HL-60/S4 (cell line): ENCODE measurements around the gene RNF208.

Experiments
- in situ Hi-C: fragments of 300-500 bp; cut with MboI; formaldehyde crosslinking; loops from 2 replicates; pipeline ENCODE4 v1.14.3; 2022; ENCODE audit warnings: low sequenced_read_pairs

Gene RNF208

DNA sequence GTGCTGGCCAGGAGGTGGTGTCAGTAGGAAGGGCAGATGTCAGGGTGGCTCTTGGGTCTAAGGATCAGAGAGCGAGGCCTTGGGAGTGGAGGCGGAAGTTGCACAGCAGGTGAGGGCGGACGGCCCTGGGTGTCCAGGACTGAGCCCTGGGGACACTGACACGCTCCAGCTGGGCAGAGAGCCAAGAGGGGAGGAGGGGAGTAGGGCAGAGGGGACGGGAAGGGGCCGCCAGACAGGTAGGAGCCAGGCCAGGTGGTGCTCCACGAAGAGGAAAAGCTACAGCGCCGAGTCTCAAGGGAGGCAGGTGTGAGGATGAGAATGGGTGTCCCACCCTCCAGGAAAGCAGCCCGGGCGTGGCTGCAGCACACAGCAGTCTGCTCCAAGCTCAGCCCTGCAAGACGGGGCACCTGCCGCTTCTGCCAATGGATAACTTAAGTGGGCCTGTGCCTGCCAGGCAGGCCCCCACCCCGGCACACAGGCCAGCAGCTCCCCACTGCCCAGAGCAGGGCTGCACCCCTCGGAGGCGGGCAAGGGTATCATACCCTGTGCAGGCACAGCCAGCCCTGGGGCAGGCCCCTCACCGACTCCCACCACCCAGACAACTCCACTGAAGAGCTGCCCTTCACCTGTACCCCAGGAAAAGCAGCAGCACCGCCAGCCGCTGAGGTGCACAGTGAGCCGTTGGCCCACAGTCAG, 26.4 kb downstream of the RNF208 start:
- in situ Hi-C loops: no loop called here

DNA sequence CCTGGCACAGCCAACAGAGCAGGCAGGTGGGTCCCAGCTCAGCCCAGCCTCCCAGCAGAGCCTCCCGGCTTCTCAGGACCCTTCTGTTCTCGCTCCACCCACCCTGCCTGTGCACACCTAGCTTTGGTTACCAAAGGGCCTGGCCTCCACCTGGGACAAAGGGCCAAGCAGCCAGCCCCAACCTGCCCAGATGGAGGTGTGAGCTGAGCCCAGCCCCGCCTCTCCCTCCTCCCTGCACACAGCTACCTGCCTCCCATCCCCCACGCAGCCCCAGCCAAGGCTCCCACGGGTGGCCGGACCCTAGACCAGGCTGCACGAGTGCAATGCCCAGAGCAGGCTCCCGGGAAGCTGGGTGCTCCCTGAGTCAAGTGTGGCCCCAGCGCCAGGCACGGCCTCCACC, 27.1 kb downstream of the RNF208 start:
- in situ Hi-C loops: no loop called here

DNA sequence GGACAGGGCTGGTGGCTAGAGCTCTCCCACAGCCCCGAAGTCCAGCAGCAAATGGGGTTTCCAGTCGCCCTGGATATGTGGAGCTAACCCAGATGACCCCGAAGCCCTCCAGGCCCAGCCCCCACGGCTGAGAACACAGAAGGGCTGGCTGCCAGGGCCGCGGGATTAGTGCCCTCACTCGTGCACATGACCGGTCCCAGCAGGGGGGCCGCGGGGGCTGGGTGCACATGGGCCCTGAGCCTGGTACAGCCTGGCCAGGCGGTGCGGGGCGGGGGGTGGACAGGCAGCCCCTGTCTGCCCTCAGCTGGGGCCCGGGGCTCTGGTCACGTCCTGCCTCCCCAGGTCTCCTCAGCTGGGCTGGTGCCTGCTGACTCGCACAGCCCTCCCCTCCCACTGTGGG, 27.7 kb downstream of the RNF208 start:
- in situ Hi-C loops: no loop called here

DNA sequence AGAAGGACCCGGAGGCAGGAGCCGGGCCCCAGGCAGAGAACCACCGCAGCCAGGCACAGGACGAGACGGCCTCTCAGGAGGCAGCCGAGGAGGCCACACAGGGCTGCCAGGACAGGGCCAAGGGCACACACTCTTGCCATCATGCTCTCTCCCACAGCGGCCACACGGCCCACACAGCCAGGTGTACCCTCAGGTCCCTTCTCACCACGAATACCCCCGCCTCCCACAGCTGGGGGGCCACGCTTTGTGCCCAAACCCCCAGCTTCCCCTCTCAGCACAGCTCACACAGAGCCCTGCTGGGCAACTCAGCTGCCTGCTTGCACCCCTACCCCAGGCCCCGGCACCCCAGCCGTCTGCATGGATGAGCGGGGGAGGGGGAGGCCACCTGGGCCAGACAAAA, 28.3 kb downstream of the RNF208 start:
- in situ Hi-C loops: no loop called here

DNA sequence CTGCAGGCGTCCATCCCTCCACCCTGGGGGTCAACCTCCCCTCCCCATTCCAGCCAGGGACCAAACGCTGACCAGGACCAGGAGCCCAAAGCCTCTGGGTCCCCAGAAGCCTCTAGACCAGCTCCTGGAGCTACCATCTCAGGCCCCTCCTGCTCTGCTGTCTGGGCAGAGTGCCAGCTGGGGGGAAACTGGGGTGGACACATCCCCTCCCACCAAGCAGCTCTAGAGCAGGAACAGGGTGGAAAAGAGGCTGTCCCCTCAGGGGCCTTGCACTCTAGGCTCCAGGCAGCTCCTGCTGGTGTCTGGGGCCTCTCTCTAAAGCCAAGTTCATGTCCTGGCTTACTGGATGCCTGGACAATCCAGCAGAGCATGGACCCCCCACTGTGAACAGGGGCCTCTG, 29.2 kb downstream of the RNF208 start:
- in situ Hi-C loops: no loop called here

DNA sequence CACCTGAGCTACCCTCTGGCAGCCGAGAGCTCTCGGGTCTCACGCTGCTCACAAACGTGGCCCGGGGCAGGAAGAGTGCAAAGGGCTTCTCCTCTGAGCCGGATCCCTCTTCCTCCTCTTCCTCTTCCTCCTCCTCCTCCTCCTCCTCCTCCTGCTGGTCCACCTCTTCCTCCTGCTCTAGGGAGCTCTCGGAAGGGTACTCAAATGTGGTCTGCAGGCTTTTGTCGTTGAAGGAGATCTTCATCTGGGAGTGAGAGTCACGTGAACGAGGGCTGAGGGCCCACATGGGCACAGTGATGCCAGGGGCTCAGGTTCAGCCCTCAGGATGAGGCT, 29.6 kb downstream of the RNF208 start:
- in situ Hi-C loops: no loop called here

DNA sequence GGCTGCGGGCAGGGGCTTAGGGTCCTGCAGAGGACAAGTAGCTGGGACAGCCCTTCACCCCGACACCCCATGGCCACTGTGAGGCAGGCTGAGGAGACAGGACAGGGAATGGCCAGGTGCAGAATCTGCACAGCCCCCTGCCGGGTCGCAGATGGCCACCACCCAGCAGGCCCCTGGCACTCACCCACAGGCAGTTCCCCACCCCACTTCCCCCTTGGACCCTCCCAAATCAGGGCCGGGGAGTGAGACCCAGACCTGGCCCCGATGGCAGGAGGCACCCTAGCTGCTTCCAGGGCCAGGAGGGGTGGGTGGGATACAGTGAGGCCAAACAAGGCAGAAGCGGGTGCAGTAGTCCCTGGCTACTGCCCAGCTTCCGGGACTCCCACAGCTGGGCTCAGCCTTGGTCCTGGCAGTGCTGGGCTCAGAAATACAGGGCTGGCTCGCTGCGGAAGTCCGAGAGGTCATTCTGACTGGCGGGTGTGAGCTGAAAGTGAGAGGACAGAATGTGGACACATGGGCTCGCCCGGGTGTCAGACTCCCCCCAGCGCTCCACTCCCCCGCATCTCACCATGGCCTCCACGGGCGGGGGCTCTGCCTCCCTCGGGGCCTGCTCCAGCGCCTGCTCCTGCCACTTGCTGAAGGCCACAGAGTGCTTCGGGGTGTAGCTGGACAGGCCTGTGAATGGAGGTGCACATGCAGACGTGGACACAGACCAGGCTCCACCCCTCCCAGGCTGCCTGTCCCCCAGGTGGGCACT, 30.2 kb downstream of the RNF208 start:
- in situ Hi-C loops: no loop called here

DNA sequence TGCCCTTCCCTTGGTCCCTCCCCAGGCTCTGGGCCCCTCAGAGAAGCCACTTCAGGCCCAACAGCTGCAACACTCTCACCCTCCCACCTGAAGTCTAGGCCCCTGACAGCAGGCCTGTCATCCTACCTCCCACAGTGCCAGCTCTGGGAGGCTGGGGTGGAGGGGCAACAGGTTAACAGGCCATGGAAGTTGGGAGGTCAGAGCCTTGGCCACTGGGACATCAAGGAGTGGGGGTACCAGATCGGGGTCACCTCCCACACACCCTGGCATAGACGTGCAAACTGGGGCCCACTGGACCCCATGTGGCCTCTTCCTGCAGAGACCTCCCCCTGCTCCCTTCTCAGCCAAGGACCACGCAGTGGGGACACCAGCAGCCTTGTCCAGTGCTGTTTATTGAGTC, 30.8 kb downstream of the RNF208 start:
- in situ Hi-C loops: no loop called here

DNA sequence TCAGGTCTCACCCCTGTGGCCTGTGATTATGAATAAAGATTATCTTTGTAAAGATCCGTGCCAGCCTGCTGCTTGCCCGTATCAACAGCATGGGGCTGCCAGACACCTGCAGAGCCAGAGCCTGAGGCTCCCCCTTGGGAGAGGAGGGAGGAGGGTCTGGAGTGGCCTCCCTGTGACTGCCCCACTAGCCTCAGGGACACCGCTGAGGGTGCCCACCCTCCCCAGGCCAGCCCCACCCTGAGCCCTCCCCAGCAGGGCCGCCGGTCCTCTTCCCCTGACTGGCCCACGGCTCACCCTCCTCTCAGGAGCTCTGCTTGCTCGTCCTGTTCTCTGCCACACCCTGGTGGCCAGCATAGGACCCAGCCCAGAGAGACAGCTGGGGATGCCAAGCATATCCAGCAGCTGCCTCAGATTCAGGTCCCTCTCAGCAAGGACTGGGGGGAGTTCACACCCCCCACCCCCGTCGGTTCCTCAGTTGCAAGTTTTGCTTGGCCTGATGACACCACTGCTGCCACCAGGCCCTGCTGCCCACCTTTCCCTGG, 31.7 kb downstream of the RNF208 start:
- in situ Hi-C loops: no loop called here

DNA sequence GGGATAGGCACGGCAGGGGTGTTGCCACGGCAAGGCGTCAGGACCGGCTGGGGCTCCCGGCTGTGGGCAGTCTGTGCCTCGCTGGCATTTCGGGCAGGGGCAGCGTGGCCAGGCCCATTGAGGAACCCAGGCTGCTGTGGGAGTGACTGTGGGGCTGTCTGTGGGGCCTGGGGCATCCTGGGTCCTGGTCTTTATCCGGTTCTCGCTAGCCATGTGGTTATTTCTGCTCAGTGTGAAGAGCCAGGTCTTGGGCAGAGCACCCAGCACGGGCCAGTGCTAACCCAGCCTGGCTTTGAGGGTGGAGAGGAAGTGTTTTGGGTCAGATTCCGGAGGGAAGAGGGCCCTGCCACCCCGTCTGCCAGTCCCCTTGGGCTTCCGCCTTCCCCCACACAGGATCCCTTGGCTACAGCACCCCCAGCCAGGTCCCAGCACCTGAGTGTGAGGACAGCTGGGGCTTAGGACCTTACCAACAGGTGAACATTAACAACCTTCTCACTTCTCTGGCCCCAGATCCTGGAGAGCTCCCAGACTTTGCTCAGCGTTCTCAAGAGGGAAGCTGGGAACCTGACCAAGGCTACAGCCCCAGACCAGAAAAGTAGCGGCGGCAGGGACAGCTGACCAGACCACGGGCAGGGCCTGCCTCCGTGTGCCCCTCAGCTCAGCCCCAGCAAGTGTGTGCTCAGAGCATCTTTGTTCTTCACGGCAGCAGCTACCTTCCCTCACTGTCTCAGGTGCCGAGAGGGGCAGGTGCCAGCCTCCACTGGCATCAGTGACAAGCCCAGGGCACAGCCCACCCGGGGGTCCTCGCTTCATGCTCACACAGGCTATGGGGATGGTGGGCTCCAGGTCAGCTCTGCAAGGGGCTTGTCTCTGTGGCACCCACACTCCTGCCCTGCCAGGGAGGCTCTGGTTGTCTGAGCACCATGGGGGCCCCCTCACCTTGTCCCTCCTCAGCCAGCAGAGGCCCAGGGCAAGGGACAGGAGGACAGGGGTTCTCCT, 32.4 kb downstream of the RNF208 start:
- in situ Hi-C loops: no loop called here

DNA sequence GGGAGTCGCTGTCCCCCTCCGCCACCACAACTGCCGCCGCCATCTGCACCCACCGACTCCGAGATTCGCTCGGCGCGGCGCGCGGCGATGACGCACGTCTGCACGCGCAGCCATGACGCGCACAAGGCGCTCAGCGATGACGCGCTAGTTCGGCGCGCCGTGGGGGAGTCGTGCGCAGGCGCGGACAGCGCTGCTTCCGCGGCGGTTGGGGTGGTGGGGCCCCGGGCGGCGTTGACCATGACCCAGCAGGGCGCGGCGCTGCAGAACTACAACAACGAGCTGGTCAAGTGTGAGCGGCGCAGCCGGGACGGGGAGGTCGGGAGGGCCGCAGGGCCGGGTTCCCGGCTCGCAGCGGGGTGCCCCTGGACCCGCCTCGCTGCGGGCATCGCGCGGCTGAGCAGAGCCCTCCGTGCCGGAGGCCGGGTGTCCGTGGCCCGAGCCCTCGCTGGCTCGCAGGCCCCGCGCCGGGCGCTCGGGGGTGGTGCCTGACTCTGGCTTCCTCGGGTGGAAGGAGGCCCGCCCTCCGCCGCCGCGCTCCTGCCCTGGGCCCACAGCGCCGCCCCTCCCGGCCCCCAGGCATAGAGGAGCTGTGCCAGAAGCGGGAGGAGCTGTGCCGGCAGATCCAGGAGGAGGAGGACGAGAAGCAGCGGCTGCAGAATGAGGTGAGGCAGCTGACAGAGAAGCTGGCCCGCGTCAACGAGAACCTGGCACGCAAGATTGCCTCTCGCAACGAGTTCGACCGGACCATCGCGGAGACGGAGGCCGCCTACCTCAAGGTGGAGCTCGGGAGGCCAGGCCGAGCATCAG, 33.3 kb downstream of the RNF208 start, which contains the start of the genes ANAPC2 and SSNA1:
Gene ANAPC2, minus strand, starts transcription at position 71 of the 807 bp plus-strand sequence. Its CDS starts 28 bp downstream, at position 43.
Gene SSNA1, plus strand, starts transcription at position 187 of the 807 bp plus-strand sequence. Its CDS starts 51 bp downstream, at position 238.
- in situ Hi-C loops: no loop called here

DNA sequence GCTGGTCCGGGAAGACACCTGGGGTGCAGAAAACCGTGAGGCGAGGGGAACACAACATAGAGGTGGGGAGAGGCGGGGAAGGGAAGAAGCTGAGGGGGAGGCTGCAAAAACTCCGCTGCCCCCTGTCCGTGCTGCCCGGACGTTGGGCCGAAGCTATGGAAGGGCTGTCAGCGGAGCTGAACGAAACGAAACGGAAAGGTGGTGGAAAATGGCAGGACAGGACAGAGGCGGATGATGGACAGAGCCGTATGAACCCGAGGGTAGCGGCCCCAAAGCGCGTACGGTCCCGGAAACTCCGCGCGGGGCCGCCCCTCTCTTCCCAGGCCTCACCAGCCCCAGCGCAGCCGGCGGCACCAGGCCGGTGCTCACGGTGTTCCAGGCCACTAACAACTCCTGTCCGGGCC, 34.0 kb downstream of the RNF208 start:
- in situ Hi-C loops: no loop called here

DNA sequence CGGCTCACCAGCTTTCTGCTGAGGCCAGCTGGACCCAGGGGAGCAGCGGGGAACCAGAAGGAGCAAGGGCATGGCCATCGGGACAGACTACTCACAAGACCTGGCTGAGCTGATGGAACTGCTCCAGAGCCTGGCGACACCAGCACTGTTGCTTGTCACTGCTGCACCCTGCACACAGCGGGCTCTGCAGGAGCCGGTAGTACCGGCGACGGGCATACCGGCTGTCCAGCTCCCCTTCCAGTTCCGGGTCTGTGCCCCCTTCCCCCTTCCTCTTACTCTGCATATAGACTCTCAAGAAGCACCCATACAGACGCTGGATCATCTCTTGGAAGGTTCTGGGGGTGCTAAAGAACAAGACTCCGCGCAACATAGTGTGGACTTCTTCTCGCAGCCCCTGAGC, 34.7 kb downstream of the RNF208 start:
- in situ Hi-C loops: no loop called here

DNA sequence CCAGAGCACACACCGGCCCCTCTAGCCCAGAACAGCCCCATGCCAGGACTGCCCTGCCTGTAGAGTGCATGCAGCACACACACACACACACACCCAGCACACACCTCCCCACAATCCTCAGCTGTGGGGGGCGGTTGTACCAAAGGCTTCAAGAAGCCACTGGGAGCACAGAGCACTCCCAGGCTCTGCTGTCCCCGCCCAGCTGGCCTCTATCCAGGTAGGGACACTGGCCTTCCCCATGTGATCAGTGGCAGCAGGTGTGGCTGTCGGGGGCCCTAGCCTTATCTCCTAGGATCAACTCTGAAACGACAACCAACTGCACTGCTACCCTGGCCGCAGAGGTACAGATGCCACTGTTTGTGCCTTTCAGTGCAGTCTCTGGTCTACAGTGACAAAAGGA, 35.7 kb downstream of the RNF208 start:
- in situ Hi-C loops: no loop called here

DNA sequence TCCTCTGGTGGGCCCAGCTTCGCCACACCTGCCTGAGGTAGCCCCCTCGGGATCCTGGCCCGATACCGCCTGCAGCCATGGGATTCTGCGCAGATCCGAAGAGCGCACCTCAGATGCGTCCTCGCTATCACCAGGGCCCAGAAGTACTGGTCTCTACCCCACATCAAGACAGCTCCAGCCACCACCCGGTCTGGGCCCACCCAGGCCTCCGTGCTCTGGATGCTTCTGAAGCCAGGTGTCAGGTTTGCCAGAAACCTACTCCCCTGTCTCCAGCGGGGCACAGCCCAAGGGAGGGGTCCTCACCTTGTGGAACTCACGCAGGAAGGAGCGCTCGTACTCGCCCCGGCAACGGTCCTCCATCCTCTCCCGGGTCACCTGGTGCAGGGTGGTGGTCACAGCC, 36.1 kb downstream of the RNF208 start:
- in situ Hi-C loops: no loop called here

DNA sequence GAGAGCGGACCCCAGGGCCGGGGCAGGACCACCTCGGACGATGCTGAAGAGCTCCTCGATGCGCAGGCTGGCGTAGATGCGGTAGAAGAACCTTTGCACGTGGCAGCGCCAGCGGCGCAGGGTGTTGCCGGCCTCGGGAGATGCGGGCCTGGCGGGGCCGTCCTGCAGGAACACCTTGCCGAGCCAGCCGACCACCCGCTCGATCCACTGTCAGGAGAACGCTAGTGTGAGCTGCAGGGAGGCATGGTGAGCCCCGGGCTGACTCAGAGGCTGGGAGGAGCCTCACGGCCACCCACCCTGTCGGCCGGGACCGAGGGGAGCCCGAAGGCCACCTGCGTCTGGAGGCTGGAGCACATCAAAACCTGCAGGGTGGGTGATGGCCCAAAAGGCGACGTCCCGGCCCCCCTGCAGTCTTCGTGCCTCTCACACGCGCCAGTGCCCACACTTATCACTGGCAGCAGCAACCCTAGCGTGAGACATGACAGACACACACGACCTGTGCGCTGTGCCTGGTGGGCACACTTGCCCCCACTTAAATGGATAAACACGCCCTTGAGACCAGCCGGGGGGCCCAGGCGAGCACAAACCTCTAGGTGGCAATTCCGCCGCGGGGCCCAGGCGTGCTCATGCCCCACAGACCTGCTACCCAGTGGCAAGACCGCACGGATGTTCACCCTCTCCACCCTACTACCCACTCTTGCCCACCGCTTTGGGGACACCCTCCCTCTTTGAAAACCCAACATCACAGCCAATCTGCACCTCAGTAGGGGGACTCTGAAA, 37.0 kb downstream of the RNF208 start:
- in situ Hi-C loops: no loop called here

DNA sequence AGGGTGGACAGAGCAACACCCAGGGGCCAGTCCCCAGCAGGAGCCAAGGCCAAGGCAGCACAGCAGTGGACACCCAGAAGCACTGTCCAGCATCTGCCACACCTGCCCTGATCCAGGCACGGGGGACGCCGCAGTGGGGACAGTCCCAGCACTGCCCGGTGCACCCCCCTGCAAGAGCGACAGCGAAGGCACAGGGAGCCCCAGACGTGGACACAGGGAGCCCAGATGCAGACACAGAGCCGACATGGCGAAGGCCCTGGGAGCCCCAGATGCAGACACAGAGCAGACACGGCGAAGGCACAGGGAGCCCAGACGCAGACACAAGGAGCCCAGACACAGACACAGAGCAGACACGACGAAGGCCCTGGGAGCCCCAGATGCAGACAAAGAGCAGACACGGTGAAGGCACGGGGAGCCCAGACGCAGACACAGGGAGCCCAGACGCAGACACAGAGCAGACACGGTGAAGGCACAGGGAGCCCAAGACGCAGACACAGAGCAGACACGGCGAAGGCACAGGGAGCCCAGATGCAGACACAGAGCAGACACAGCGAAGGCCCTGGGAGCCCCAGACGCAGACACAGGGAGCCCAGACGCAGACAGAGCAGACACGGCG, 38.0 kb downstream of the RNF208 start:
- in situ Hi-C loops: no loop called here

DNA sequence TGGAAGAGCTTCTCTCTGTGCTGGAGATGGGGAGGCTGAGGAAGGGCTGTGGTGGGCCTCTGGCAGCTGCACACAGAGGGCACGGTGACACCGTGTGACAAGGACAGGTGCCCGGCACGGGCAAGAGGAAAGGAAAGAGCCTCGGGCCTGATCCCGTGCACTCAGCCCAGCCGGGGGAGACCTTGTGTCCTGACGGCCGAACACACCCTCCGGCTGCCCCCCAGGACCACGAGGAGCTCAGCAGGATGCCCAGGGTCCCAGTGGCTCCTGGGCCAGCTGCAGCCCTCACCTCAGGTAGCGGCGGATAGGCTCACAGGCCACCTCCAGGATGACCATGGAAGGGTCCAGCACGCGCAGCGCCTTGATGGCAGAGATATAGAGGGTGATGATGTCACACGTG, 39.2 kb downstream of the RNF208 start:
- in situ Hi-C loops: no loop called here

DNA sequence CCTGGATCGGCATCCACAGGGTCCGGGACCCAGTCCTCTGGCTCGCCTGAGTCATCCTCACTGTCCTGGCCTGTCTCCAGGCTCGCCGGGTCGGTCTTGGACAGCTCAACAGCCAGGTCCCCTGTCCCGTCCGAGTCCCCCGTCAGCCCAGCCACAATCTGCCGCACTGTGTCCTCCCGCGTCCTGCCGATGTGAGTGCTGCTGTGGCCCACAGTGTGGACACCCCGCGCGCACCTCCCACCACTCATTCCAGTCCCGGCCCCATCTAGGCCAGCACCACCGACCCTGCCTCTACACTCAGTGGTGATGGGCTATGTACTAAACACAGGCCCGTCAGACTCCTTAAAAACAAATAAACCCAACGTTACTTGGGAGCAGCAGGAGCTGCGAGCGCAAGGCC, 40.4 kb downstream of the RNF208 start:
- in situ Hi-C loops: no loop called here
